HG03045 (cell line): Measurements from ENCODE around the gene UMODL1.

Experiments used
- ATAC-seq: cut with Tn5 transposase; IDR thresholded peaks from one replicate; pipeline ENCODE4 v1.9.1; 2021; ENCODE audit warnings: mild to moderate bottlenecking, moderate library complexity; ENCODE audit not compliant: unreplicated experiment

The UMODL1 gene

DNA sequence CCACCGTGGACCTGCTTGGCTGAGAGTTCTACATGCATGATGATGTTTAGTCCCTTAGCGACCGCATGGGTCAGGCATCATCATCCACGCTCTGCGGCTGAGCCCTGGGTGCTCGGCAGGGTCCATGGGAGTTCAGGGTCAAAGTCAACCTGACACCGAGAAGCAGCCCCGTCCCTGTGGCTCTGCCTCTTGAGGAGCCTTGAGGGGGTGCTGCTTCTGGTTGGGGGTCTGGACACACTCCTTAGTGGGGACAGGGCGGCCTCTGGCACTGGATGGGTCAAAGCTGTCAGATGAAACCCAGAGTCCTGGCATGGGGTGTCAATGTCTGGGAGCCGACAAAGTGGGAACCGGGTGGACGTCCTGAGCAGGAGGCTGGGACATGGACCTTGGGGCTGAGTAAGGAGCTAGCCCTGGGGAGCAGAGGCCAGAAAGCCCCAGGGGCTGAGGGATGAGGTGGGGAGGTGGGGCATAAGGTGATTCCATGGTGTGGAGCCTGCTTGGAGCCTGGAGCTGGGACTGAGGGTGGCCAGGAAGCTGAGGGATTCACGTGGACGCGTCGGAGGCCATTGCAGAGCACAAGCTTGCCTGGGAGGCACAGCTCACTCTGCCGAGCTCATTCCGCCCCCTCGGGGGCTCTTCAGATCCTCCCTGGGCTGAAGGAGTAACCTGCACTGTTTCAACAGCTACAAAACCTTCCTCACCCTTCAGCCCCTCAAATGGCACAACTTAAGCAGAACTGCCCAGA is 53.9 kb downstream of the UMODL1 start:
- no peak for ATAC-seq

DNA sequence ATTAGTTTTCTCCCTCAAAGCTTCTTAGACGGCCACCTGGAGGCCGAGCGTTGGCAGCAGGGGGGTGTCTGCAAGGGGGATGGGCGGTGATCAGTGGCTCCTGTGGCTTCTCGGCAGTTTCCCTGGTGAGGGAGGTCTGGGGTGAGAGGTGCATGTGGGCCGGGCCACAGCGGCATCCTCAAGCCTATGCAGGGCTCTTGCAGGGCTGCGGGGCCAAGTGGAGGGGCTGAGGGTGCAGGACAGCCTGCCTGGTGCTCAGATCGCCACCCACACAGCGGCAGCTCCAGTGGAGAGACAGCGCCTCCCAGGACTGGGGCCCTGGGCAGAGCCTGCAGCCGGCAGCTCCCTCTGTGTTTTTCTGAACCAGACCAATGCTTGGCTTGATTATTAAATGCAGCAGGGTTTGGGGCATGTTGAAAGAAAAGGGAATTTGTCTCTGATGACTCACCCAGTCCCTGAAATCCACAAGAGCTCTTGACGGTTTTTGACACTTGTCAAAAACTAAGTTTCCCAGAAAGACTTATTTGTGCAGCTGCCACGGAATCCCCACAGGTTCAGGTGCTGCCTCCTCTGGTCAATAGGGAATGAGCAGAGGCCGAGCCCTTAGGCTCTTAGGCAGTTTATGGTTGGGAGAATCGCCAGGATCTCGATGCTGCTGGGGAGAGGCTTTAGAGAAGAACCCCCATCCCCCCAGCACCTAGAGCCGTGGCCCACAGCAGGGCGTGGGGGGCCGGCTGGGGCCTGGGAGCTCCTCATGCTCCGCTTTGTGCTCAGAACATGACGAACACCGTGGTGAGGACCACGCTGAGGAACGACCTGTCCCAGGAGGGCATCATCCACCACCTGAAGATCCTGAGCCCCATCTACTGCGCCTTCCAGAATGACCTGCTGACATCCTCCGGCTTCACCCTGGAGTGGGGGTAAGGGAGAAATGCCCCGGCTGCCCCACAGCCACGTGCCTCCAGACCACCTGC is 54.7 kb downstream of the UMODL1 start:
- no peak for ATAC-seq

DNA sequence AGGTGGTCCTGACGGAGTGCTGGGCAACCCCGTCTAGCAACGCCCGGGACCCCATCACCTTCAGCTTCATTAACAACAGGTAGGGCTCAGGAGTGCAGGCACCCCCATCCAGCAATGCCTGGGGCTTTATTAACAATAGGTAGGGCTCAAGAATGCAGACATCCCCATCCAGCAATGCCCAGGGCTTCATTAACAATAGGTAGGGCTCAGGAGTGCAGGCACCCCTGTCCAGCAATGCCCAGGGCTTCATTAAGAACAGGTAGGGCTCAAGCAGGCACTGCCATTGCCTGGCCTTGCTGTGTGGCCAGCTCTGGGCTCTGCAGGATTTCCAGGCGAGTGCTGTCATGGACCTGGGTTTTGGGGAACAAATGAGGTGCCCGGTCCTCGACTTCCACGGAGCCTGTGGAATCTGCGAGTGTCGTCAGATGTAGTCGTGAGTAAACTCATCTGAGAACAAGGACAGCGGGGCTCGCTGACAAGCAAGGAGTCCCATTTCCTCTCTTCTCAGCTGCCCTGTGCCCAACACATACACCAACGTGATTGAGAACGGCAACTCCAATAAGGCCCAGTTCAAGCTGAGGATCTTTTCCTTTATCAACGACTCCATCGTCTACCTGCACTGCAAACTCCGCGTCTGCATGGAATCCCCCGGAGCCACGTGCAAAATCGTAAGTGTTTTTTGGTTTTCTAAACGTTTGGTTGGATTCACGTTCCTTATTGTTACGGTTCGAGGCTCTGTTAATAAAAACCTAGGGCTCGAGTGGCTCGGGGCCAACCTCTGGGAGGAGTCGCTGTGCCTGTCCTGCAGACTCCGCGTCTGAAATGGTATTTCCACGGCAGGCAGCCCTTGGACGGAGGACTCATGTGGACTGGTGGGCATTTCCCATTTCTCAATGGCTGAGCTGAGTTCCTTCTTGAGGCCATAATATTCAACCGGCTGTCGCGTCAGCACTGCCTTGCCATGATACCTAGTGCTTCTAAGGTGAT is 56.3 kb downstream of the UMODL1 start:
- no peak for ATAC-seq

DNA sequence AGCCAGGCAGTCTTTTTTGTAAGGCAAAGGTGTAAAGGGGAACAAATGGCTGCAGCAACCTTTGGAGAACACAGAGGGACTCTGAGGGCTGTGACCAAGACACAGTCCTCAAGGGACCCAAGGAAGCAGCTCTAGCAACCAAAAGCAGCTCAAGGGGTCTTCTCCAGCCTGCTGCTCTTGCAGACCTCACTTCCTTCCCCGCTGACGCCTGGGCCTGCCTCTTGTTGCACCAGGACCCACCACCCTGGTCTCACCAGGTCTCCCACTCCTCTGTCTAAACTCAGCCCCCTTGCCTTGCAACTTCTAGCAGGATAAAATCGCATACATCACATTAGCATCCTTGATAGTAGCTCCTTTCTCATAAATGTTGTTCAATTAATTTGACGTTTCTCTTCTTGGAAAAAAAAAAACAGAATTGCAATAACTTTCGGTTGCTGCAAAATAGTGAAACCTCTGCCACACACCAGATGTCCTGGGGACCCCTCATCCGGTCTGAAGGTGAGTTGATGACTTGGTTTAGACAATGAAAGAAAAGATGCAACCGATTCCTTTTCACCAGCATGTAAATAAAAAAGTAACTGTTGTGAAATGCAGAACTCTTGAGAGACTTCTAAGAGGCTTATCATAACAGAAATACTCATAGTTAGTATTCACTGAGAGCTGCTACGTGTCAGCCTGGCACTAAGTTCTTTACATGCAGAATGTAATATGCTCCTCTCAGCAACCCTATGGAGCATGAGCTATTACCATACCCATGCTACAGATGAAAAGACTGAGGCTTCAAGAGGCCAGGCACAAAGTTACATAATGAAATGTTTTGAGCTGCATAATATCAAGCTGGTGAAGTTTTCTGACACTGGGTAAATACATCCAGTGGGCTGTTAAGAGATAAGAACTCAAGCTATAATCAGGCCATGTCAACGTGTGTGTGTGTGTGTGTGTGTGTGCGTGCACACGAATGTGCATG is 58.5 kb downstream of the UMODL1 start:
- no peak for ATAC-seq

DNA sequence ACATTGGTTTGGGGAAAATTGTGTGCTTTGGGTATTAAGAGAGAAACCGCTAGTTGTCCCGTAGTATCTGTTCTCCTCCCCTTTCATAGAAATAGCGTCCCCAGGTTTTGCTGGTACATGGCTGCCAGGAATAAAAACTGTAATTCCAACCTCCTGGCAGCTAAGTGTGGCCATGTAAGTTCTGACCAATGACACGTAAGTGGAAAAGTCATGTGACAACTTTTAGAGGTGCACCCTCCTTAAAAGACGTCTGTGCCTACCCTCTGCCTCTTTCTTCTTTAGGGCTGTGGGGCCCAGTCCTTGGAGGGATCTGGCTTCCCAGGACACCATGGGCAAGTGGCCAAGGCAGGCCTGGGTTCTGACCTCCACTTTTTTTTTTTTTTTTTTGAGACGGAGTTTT is 59.3 kb downstream of the UMODL1 start:
- no peak for ATAC-seq

DNA sequence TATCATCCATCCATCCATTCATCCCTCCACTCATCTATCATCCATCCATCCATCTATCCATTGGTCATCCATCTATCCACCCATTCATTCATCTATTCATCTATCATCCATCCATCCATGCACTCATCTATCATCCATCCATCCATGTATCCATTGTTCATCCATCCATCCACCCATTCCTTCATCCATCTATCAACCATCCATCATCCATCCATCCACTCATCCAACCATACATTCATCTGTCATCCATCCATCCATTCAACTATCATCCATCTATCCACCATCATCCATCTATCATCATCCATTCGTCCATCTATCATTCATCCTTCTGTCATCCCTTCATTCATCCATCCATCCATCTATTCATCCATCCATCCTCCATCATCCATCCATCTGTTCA is 61.1 kb downstream of the UMODL1 start:
- no peak for ATAC-seq

DNA sequence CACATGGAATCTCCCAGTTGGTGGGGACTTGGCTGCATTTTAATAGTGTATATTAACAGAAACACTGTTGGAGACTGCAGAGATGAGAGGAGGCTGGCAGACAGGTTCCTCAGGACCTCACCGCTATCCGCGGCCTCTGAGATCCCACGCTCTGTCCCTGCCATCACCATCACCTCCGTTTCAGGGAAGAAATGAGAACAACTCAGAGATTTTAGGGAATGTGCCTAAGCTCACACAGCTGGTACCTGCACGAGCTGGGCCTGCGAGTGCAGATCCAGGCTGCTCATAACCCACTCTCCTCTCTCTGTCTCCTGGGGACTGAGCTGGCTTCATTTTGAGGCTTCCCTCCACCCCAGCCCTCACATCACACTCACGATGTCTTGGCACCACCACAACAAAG is 62.0 kb downstream of the UMODL1 start:
- no peak for ATAC-seq

DNA sequence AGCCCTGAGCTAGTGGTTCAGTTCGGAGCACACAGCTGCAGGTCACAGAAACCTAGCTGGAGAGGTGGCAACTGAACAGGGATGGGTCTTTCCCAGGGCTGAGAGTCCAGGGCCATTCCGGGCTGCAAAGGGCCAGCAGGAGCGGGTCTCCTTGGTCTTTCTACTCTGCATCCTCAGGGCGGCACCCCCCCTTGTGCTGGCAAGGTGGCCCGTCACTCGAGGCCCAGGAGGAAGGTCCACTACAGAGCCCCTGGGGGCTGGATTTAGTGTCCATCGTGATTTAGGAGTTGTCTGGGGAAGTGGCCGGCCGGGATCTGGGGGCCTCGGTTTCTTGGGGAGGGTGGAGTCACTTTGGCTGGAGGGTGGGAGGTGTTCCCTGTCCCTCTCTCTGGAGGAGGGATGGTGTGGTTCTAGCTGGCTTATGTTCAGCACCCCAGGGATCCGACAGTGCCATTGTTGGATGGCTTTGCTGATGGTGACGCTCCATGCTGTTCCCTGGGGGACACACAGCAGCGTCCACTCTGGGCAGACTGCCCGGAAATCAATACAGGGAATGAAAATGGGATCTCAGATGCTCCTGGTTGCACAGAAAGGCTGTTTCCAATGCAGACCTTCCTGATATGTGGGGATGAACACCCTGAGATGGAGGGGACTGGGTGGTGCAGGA is 64.4 kb downstream of the UMODL1 start:
- no peak for ATAC-seq

DNA sequence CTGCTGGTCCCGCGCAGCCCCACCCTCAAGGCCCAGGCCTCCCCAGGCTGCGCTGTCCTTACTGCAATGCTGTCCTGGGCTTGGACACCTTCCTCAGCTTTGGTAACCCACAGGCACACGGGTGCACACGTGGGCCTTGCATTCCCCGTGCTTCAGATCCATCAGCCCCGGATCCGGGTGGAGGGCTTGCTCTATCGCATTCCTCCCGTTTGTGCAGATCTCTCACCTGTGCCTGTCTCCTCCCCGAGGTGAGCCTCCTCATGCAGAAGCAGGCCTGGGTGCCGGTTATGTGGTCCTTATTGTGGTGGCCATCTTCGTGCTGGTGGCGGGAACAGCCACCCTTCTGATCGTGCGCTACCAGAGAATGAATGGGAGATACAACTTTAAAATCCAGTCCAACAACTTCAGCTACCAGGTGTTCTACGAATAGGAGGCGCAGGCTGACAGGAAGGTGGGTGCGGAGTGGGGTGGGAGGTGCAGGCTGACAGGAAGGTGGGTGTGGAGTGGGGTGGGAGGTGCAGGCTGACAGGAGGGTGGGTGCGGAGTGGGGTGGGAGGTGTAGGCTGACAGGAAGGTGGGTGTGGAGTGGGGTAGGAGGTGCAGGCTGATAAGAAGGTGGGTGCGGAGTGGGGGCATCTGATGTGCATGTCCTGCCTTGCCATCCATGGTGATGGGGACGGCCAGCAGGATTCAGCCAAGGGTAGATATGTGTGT is 66.2 kb downstream of the UMODL1 start:
- no peak for ATAC-seq

DNA sequence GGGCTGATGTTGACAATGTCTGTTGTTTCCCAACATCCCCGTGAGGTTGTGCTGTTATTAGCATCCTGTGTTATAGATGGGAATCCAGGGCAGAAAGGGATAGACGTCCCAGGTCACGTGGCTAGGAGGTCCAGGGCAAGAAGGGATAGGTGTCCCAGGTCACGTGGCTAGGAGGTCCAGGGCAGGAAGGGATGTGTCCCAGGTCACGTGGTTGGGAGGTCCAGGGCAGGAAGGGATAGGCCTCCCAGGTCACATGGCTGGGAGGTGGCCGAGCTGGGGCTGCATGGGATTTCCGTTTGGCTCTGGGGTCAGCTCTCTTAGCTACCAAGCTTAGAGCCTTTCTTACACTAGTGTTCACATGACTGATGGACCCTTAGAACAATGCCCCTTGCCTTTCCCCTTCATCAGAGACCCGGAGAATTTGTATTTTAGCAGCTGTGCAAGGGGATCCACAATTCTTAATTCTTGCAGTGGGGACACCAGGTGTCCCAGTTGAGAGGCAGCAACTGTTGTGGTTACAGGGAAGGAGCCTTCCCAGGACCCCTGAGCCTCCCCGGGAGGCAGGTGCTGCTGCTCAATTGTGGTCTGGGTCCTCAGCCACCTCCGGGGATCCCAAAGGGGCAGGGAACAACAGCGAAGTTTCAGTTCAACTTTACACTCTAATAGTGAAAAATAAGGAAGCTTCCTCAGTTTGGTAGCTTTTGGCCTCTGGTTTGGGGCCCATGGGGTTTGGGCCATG is 69.2 kb downstream of the UMODL1 start:
- ATAC-seq: no peak

DNA sequence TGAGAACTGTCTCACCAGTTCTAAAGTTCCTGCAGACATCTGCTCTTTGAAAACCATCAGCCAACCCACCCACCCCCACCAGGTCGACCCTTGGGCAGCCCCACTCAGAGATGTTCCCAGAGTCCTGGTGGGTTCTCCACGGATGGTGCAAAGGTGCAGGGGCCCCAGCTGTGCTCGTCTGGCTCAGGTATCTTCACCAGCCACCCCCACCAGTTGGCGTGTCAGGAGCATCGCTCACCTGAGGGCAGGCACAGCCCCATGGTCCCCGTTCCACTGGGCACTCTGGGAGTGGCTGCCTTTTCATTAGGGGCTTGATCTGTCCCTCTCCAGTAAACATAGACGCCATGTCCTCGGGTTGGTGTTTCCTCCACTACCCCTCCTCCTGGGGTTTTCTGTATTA is 70.5 kb downstream of the UMODL1 start:
- no peak for ATAC-seq

DNA sequence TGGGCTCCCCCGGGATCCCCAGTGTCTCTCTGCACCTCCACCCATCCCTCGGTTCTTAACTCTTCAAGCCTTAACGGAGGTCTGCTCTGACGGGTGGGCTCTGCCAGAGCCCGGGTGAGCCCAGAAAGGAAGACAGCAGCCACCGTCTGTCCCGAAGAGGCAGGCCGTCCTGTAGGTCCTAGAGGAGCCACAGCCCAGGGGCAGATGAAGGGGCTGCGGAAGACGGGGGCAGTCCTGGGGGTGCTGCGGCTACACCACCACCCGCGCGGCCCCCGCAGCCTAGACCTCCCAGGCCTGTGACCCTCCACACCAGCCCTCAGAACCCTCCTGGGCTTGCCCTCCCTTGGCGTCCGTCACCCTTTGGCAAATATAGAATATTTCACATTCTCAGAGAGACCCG is 71.0 kb downstream of the UMODL1 start:
- ATAC-seq: no peak

DNA sequence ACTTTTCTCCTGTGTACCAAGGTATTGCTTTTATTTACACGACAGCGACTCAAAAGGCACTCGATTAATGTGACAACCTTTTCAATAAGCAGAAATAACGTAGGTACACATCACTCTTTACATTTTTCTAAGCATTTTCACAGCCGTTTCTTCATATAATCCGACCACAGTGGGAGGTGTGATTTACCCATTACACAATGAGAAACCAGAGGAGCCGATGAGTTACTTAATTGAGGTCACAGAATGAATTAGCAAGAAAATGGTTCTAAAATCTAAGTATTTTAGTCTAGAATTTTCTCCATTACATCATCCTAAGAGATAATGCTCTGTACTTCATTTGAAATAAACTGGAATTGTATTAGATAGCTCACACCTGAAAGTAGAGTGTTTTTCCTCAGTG is 71.5 kb downstream of the UMODL1 start:
- no peak for ATAC-seq

DNA sequence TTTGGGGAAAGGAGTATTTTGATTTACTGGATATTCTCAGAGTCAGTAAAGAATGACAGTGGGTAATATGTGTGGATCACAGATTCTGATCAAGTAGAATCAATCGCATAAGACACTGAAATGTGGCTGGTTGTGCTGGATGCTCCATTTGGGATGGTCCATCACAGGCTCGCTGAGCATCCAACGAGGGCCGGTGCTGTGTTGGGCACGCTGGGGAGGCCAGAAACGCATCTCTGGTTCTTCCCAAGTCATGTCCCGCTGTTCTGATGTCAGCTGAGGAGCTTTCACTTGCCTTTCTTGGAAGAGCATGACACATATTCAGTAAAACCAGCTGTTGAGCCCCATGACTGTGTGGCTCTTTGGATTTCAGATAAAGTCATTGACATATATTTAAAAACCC is 72.0 kb downstream of the UMODL1 start:
- no peak for ATAC-seq

DNA sequence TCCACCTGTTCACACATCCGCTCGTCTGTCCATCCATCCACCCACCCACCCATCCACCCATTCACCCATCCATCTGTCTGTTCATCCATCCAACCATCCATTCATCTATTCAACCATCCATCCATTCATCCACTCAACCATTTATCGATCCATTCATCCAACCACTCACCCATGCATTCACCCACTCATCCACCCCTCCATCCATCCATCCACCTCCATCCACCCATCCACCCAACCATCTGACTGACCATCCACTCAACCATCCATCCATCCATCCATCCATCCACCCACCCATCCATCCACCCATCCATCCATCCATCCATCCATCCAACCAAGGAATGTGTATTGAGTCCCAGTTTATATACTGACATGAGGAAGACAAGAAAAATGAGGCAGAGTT is 73.1 kb downstream of the UMODL1 start:
- ATAC-seq: no peak

DNA sequence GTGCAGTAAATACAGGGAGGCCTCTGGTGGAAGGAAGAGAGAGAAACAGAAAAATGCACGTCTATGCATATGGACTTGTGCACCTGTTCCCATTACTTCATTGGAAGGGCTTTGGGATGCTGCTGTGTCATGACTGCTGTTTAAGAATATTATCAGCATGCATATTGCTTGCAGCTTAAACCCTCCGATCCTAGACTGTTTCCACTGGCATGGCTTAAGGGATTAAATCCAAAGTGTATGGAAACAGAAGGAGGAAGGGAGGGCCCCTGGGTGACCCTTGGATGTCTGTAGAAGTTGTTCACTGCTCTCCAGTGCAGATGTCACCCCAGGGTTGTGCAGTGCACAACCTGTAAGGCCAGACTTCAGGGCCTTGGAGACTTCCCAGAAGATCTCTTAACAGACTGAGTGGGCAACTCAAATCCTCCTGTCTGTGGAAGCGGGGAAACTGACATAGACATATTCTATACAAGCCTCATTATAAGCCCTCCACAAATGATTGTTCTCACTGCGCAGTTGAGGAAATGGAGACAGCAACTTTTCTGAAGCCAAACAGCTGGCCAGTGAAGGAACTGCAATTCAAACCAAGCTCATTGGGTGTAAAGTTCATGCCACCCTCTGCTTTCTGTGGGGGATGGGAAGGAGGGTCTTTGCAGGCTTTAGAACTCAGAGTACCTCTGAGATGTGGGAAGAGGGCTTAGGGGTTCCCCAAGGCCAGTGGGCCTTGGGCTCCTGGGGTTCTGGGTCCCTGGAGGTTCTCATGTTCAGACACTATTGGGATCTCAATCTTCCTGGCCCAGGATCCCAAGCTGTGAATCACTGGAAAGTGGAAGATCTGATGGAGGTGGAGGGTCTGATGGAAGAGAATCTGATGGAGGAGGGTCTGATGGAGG is 73.8 kb downstream of the UMODL1 start:
- no peak for ATAC-seq
